HG03045 (cell line): ENCODE results near the gene DCST1.
A peak's percentile ranks its signal among the peaks of the same experiment; 100 is the strongest.

Source experiments
- ATAC-seq: cut with Tn5 transposase; IDR thresholded peaks from one replicate; pipeline ENCODE4 v1.9.1; 2021; ENCODE audit warnings: mild to moderate bottlenecking, moderate library complexity; ENCODE audit not compliant: unreplicated experiment

The DCST1 gene

DNA sequence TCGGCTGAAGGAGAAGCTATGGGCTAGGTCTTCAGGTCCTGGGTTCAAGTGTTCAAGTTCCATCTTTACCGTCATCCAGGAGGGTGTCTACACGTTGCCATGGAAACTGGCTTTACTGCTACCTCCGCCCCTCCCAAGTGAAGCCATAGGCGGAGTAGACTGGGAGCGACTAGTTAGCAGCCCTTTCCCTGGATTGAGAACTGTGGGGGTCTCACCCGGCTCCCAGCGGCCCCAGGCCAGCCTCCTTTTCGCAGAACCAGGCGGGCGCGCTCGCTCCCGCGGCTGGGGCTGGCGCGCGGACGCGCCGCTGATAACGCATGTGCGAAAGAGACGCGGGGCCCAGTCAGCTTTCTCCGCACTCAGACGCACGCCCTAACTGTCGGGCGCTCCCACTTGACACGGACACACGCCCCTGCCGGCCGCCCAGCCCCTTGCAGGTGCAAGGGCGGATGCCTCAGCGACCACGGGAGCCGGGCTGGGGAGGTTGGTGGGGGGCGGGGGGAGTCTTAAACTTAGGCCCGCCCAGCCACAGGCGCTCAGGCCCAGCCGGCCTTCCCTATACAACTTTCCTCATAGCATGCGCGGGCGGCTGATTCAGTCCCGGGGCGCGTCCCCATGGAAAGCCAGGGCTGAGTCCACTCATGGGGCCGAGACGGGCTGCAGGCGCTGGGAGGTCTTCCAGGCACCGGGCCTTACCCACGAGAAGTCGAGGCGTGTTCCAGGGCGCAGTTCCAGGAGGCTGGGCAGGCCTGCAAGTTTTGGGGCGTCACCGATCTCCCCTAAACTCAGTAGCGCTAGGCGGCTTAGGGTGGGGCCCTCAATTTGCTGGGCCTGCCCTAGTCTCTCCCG is 37.3 kb downstream of the DCST1 start:
- peak; percentile 61 for ATAC-seq

DNA sequence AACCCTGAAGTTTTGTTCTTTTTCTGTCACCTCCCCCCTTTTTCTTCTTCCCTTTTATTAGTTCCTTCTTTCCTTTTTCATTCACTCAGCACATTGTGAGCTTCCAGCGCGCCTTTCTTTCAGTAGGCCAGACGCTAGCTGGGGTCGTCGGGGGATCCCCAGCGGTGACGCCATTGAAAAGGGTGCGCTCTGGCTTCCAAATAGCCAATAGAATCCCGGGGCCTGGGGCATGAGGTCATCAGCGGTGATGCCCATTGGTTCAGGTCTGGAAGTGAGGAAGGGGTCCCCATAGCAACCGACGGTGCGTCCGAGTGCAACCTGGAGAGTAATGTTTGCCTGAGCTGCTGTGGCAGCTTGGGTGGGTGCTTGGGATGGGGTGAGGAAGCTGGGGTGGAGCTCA is 38.1 kb downstream of the DCST1 start:
- ATAC-seq: no peak

DNA sequence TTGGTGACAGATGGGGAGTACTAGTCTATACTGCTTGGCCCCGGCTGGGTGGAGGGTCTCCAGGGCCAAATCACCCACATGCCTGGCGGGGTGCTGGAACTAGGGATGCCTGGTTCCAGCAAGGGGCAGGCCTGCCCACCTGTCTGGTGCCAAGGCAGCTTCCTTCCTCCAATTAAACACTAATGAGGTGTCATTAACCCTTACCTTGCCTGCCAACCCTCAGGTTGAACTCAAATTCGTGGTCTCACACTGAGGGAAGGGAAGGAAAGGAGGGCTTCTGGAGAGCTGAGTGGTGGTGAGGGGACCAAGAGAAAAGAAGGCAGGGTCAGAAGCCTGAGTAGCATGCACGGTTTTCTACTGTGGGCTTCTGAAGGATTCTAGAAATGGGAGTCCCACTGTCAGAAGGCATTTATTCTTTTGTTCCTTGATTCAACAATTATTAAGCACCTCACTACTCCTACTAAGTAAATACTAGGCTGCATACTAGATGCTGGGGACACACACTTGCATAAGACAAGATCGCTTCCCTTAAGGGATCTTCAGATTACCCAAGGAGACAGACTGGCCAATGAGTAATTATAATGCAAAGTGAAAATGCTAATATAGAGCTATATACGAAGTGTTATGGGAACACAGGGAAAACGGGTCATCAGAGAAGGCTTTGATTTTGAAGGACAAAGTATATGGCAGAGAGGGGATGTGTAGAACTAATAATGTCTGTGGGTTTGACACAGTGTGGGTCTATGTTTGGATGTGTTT is 39.1 kb downstream of the DCST1 start:
- no peak for ATAC-seq

DNA sequence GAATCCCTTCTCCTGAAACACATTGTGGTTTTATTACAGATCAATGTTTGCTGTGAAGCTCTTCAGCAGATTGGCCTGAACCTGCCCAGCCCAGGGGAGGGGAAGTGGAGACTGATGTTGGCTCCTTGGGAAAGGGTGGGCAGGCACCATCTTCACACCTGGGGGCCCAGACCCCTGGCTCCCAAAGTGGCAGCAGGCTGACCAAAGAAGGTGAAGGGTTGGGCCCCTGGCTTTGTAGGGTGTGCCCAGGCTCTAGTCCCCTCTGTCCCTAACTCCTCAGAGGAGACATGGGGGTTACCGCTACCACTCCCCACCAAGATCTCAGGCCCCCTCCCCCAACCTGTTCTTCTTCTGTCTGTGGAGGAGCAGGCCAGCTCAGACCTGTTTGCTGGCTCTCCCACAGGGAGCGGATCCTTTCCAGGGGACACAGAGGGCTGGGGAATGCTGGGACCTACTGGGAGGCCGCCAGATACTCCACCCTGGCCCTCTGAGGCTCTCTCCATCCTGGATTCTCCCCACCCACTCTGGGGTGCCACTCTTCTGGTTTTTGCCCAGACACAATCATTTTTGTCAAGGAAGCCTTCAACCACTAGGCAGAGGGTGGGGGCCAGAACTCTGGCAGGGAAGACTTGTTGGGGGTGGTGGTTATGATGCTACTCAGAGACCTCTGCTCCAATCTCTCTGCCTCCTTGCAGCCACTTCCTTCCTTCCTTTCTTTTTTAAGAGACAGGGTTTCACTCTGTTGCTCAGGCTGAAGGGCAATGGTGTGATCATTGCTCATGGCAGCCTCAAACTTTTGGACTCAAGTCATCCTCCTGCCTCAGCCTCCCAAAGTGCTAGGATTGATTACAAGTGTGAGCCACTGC is 40.0 kb downstream of the DCST1 start:
- ATAC-seq: no peak

DNA sequence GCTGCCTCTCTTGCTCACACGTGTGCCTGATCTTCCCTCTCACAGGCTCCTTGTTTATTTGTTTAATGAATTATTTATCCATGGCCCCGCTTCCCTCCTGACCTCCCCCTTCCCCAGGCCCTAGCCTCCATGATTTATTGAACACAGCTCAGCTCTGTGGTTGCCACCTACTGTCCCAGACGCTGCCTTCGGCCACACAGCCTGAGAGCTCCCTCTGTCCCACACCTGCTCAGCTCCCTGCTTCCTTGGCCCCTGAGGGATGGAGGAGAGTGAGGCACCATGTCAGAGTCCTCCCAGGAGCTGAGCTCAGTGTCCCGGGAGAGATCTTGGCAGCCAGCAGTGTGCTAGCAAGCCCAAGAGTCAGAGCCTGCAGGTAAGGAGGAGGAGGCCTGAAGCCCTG is 41.9 kb downstream of the DCST1 start:
- no peak for ATAC-seq

DNA sequence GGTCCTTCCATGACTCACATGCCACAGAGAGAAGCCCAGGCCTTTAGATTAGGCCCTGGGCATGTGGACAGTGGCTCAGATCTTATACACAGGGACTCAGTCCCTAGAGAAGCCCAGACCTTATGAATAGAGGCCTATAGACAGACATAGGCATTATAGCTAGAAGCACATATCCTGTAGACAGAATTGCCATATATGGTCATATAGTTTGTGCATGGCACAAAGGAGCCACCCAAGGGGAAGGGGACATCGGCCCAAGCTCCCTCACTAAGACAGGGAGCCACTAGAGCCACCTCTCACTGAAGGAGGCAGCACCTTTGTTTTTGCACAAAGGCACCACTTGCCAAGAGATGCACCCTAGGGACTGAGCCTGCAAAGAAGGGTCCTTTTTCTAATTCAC is 42.7 kb downstream of the DCST1 start:
- no peak for ATAC-seq

DNA sequence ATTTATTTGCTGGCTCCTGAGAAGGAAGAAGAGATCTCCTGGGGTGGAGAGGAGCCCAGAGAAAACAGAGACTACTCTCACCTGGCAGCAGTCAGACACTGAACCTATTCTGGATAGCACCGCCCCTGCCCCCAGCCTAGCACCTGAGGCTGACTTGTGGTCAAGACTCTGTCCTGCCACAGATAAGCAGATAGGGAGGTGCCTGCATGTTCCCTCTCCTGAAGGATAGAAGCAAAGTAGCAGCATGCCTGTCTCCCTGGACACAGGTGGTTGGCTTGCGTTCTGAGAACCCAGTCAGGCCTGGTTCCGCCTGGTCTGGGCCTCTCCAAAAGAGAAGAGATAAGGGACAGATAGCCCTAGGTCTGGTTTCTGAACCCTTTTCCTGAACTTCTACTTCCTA is 43.7 kb downstream of the DCST1 start:
- ATAC-seq: no peak

DNA sequence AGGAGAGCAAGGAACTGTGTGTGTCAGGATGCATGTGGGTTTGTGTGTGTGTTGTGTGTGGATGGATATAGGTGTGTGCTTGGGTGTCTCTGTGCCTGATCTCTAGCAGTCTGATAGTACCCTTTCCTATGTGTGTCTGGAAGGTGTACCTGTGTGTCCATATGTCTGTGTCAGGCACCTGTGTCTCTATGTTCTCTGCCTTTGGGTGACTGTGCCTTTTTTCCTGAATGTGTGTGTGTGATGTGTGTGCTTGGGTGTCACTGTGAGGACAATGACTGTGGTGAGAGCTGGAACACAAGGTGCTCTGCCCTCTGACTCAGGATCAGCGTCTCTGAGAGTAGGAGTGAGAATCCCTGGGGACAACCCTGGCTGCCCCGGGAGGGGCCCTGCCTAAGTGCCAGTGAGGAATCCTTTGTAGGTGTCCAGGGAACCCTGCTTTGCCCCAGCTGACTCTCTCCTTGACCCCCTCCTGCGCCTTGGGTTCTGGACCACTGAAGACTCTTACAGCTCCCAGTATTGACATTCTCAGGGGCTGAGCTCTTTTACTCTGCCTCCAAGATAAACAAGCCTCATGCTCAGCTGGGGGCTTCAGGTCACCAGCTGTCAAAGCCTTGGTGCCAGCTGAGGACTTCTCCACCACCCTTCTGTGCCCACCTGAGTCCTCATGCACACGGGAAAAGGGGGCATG is 44.3 kb downstream of the DCST1 start:
- ATAC-seq: no peak

DNA sequence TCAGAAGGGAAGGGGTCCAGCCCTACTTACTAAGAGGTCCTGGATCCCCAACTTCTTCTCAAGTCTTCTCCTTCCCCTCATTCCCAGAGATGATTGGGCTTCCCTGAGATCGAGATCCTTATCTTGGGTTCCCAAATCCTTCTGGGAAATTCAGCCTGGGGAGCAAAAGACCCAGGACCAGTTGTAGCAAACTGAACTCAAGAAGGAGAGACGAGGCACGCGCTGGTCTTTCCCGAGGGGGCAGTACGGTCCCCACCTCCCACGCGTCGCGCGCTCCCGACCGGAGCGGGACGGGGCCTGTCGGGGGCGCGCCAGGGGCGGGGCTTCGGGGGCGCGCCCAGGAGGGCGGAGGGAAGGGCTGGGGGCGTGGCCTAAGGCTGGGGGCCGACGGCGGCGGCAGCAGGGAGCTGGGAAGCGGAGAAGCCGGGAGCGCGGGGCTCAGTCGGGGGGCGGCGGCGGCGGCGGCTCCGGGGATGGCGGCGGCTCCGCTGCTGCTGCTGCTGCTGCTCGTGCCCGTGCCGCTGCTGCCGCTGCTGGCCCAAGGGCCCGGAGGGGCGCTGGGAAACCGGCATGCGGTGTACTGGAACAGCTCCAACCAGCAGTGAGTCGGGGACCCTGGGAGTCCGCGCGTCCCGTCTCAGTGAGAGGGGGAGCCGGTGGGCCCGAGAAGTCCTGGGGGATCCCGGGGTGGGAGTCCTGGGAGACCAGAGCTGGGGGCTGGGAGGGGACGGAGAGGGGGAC is 45.0 kb downstream of the DCST1 start, which contains the start of gene EFNA3:
EFNA3 (plus strand) TSS at position 369 of the 741 bp plus-strand sequence; CDS start at position 474, 105 bp downstream.
- peak; percentile 42 for ATAC-seq

DNA sequence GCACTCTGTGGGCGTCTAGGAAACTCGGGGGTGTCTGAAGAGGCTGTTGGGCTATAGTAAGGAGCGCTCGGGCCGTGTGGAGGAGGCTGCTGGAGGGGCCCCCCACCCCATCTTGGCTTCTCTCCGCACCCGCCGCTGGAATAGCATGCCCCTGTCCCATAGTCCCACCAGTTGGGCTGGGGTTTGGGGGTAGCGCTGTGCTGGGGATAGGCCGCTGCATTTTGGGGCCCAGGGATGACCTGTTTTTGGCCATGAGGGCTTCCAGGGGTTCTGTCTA is 45.5 kb downstream of the DCST1 start:
- ATAC-seq: no peak

DNA sequence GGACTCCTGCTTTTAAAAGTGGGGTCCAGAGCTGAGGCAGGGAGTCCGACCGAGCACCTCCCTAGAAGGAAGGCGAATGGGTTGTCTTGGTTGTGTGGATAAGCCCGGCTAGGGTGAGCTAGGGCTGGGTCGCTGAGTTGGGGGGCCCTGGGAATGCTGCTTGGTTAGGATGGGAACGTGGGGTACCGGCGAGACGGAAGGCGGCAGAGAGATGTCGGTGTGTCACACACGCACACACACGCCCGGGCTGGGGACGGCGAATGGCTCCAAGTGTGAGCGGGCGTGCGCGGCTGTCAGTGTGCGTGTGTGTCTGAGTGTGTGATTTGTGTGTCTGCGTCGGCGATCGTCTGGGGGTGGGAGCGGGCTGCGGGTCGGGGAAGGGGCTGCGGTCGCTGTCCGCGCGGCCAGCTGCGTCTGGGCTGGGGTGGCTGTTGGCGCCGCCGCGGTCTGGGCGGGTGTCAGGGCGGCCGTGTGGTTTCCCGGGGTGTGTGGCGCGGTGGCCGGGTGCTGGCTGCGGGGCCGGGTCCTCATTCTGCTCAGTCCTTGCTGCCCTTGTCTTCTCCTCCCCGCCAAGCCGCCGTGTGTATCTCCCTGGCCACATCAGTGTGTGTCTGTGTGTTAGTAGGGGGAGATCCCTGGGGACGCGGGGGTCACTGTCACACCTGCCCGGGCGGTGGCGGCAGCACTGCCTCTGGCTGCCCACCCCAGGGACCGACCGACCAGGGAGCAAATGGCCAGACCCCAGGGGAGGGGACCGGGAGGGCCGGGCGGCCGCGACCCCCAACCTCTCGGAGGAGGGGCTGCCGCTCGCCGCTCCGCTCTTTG is 46.1 kb downstream of the DCST1 start:
- ATAC-seq: no peak

DNA sequence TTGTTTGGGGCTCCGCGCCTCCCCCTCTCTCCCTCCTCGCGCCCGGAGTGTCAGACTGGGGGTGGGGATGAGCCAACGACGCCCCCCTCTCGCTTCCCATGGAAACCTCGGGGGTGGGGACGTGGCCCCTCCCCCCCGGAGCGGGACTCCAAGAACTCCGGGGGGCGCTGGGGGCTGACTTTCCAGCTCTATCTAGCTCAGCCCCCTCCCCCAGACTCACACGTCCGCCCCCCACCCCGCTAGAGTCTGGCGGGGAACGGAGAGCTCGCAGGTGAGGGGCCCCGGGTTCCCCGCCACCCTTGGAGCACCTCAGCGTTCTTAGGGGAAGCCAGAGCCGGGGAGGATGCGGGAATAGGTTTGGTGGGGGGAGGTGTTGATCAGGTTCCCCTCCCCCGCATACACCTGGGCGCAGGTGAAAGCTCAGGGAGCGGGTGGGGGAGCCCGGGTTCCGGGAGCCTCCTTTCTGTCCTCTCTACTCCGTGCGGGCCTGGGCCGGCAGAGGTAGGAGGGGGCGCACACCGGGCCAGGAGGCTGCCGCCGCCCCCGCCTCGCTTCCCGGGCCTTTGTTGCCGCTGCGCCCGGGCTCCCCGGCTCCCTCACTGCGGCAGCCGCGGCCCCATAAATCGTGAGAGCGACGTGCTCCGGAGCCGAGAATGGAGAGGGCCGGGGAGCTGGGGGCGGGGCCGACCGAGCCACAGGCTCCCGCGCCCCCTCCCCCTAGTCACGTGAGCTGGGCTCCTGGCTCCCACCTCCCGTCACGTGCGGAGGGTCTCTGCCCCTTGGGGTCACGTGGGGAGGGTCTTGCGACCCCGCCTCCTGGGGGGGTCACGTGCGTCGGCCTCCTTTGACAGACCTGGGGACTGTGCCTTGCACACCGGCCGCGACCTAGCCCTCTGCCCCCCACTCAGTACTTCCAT is 46.9 kb downstream of the DCST1 start:
- no peak for ATAC-seq

DNA sequence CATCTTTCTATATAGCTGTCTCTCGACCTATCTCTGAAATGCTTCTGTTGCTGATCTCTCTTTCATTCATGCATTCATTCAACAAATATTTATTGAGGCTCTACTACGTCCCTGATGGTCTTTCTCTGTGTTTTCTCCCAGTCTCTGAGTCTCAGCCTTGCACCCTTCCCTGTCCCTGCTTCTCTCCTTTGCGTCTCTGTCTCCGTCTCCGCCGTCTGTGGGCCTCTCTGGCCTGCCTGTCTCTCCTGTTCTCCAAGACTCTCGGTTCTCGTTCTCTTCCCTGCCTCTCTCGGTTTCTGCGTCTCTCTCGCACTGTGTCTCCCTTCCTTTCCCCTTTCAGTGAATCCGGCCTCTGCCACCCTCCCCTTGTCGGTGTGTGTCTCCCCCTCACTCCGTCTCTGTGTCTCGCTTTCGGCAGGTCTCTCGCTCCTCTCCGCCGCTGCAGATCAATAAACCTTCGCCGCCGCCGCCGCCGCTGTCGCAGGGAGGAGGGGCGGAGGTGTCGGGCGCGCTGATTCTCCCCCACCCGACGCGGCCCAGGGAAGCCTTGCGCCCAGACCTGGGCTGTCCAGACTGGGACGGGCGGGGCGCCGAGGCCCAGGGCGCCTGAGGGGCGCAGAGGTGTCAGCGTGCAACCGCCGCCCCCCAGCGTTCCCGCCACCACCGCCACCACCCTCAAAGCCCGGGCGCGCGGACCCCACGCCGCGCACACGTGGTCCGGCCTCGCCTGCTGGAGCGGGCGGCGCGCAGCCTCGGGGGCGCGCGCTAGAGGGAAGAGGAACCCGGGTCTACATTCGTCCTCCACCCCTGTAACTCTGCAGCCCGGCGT is 48.1 kb downstream of the DCST1 start:
- no peak for ATAC-seq

DNA sequence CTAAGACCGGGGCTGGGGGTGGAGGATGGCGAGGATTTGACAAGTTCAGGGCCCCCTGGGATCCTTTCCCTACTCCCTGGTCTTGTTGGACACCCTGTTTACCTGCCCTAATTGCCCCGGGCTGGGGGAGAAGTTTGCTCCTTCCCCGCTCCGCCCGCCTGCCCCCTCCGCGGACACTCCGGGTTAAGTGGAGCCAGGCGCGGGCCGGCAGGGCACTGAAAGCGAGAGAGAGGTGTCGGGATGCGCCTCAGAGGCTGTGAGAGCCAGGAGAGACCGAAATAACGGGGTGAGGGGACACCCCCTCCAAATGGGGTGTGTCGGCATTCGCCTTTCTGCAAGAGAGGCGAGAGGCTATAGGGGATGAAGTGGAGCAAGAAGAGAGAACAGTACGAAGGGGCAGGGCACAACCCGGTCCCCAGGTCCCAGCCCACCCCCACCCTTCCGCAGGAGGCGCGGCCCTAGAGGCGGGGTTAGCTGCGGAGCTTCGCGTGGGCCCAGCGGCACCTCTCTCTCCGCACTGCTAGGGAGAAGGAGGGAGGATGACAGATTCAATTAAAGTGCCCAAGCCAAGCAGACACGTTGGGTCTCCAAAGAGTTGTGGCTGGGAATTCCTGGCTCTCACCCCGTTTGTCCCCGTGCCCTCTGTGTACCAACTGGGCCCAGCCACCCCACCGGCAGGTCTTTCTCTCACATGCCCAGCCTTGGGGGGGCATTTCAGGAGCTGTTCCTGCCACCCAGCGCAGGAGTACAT is 48.9 kb downstream of the DCST1 start:
- ATAC-seq: no peak

DNA sequence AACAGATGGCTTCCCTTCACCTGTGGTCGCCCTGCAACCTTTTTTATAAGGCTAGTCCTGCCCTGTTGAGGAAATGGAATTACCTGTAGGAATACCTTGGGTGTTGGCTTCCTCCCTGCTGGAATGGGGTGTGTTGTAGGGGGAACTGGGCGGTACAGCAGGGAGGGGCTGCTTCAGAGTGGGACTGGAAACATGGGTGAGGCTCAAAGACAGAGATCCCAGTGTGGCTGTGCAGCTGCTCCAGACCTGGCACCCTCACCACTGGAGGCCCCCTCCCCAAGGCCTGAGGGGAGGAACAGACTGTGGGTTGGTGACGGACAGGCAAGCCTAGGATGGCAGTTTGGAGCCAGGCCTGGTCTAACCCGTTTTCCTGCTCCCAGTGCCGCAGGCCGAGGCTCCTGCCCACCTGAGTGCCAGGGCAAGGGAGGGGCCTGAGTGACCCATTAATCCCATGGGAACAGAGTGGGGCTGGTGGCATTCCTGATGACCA is 49.5 kb downstream of the DCST1 start:
- no peak for ATAC-seq

DNA sequence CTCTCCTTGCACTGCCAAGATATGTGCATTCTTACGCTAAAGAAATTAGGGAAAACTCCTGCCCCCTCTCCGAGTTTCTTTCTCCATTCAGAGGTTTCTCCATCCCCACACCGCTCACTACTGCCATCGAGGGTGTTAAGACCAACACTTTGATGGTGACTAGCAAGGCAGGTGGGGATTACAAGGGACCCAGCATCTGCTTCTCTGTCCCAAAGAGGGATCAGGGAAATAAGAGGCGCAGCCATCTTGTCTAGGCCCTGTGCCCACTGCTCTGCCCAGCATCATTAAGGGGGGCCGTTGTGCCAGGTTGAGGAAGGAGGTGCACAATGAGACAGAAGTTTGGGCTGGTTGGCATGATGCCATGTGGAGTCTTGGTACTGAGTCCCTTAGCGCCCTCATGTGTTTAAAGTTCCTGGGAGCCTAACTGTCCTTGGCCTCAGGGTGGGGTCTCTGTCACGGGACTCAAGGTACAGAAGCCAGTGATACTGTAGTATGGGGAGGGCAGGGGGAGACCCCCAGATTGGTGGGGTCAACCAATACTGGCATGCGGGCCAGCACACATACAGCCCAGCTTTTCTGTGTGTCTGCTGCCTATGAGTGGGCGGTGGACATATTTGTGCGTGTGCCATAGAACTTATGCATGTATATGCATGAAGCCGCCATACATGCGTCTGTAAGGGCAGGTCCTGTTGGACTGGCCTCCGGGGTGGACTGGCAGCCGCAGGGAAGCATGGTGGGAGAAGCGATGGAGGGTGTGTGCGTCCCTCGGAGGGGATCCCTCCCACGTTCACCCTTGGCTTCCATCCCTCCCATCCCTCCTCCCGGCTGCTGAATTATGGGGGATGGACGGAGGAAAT is 50.5 kb downstream of the DCST1 start:
- ATAC-seq: no peak
